Measurements from ENCODE around the gene GATA3.

The GATA3 gene

GRCh38 chr10:8104721-8105120 lies 50.2 kb downstream of the GATA3 start:
- TF ChIP-seq CTCF (IDR thresholded peaks at IDR 0.05; ENCODE audit: insufficient read depth, low read length): no peak
- DNase-seq (ENCODE audit: low read depth in 1 of 2, low spot score in 1 of 2): no peak
- no peak overlapping the region for H3K4me3 ChIP-seq (replicated peaks; ENCODE audit: insufficient read depth, low read length)
- H3K27me3 ChIP-seq (ENCODE audit: insufficient read depth, poor library complexity, severe bottlenecking): no peaks in the 10 kb centered on the region
- no peak overlapping the region for H3K27ac ChIP-seq (replicated peaks)

GRCh38 chr10:8105932-8106331 lies 51.4 kb downstream of the GATA3 start:
- Histone ChIP-seq H3K4me3 (replicated peaks; ENCODE audit: insufficient read depth, low read length) (no peak overlapping the region), H3K27ac (replicated peaks) (no peak overlapping the region), H3K27me3 (ENCODE audit: insufficient read depth, poor library complexity, severe bottlenecking) (no peaks in the 10 kb centered on the region)
- TF ChIP-seq POLR2AphosphoS5 (IDR thresholded peaks at IDR 0.05; ENCODE audit: low read depth) (no peak), SPI1 (IDR thresholded peaks at IDR 0.05; ENCODE audit: borderline replicate concordance, low read depth) (no peak), REST (IDR thresholded peaks at IDR 0.05; ENCODE audit: insufficient replicate concordance, low read depth) (no peak), GABPA (IDR thresholded peaks at IDR 0.05; ENCODE audit: low read depth) (no peak), CTCF (IDR thresholded peaks at IDR 0.05; ENCODE audit: insufficient read depth, low read length) (no peak)
- DNase-seq (ENCODE audit: low read depth in 1 of 2, low spot score in 1 of 2): no peak

- Histone ChIP-seq H3K27me3 (ENCODE audit: insufficient read depth, poor library complexity, severe bottlenecking) (no peaks in the 10 kb centered on the region), H3K27ac (replicated peaks) (no peak overlapping the region), H3K4me3 (replicated peaks; ENCODE audit: insufficient read depth, low read length) (no peak overlapping the region)
- DNase-seq (ENCODE audit: low read depth in 1 of 2, low spot score in 1 of 2): no peak
- TF ChIP-seq GABPA (IDR thresholded peaks at IDR 0.05; ENCODE audit: low read depth) (no peak), POLR2AphosphoS5 (IDR thresholded peaks at IDR 0.05; ENCODE audit: low read depth) (no peak), SPI1 (IDR thresholded peaks at IDR 0.05; ENCODE audit: borderline replicate concordance, low read depth) (no peak), REST (IDR thresholded peaks at IDR 0.05; ENCODE audit: insufficient replicate concordance, low read depth) (no peak), CTCF (IDR thresholded peaks at IDR 0.05; ENCODE audit: insufficient read depth, low read length) (no peak)
Measured at GRCh38 chr10:8112230-8112905, 57.9 kb downstream of the GATA3 start.

- Histone ChIP-seq H3K27ac (replicated peaks) (no peak overlapping the region), H3K27me3 (ENCODE audit: insufficient read depth, poor library complexity, severe bottlenecking) (no peaks in the 10 kb centered on the region), H3K4me3 (replicated peaks; ENCODE audit: insufficient read depth, low read length) (no peak overlapping the region)
- TF ChIP-seq SPI1 (IDR thresholded peaks at IDR 0.05; ENCODE audit: borderline replicate concordance, low read depth) (no peak), CTCF (IDR thresholded peaks at IDR 0.05; ENCODE audit: insufficient read depth, low read length) (no peak), GABPA (IDR thresholded peaks at IDR 0.05; ENCODE audit: low read depth) (no peak), REST (IDR thresholded peaks at IDR 0.05; ENCODE audit: insufficient replicate concordance, low read depth) (no peak), POLR2AphosphoS5 (IDR thresholded peaks at IDR 0.05; ENCODE audit: low read depth) (no peak)
- DNase-seq (ENCODE audit: low read depth in 1 of 2, low spot score in 1 of 2): no peak
Measured at GRCh38 chr10:8112942-8113442, 58.5 kb downstream of the GATA3 start.

All from HL-60 (cell line).